Right atrium auricular region (tissue), 2 donors: ENCODE measurements around the gene PRKD2. TPM values are rescaled to one million over a fixed set of nuclear protein-coding genes. Genes with fewer than 3 reads are reported as not detected.
"Not testable (repeated sequence)": the region's sequence is repeated elsewhere in the genome, so short reads cannot be mapped to it uniquely, and the experiment has no call there.

Experiments used
- DNase-seq: peaks from one replicate; pipeline ENCODE4 v3.0.0-alpha.2; 2019; ENCODE audit warnings: low spot score
- H3K27ac ChIP-seq, 2 donors: fragments of 200-600 bp; sonication (generic); 1 replicate in 1 of 2; 2 replicates in 1 of 2; pipeline ENCODE4 v1.5.1; 2016 to 2019
- H3K27me3 ChIP-seq, 2 donors: fragments of 200-600 bp; sonication (generic); one replicate each; pipeline versions ENCODE4 v1.5.1 to v1.6.0; 2017 to 2019
- H3K36me3 ChIP-seq: fragments of 200-600 bp; sonication (generic); one replicate; pipeline ENCODE4 v1.5.1; 2016
- H3K4me1 ChIP-seq, 2 donors: fragments of 200-600 bp; sonication (generic); one replicate each; pipeline versions ENCODE4 v1.5.1 to v1.6.0; 2017 to 2019
- H3K4me3 ChIP-seq, 2 donors: fragments of 200-600 bp; sonication (generic); 1 replicate in 1 of 2; 2 replicates in 1 of 2; pipeline ENCODE4 v1.5.1; 2017 to 2019; ENCODE audit warnings: mild to moderate bottlenecking in 1 of 2, moderate library complexity in 1 of 2
- H3K9me3 ChIP-seq, 2 donors: fragments of 200-600 bp; sonication (generic); one replicate each; pipeline ENCODE4 v1.5.1; 2019
- total RNA-seq, 2 donors: library from RNA; depleted of rRNA; stranded (reverse); fragments of >200 nt; gene quantifications; one replicate each; pipeline ENCODE4 v1.1.0, GENCODE V29; 2016
- TF ChIP-seq, protein P1 (sequence below), 2 donors: fragments of 200-600 bp; sonication (generic); IDR thresholded peaks; one replicate each; pipeline ENCODE4 v1.5.1; 2019; ENCODE audit warnings: antibody characterized with exemption in 2 of 2

PRKD2 gene
- total RNA-seq, 2 donors from 2014 or later = 8.6 to 19.2 TPM

- Histone ChIP-seq H3K27ac (no peak overlapping the region), H3K36me3 (no peaks in the 10 kb centered on the region), H3K9me3 (no peaks in the 10 kb centered on the region), H3K27me3 (no peaks in the 10 kb centered on the region), H3K4me1 (peaks cover 0 to 54% of the 10 kb centered on the region in 2 donors), H3K4me3 (no peak overlapping the region)
- DNase-seq = no peak
- TF ChIP-seq, protein P1, sequence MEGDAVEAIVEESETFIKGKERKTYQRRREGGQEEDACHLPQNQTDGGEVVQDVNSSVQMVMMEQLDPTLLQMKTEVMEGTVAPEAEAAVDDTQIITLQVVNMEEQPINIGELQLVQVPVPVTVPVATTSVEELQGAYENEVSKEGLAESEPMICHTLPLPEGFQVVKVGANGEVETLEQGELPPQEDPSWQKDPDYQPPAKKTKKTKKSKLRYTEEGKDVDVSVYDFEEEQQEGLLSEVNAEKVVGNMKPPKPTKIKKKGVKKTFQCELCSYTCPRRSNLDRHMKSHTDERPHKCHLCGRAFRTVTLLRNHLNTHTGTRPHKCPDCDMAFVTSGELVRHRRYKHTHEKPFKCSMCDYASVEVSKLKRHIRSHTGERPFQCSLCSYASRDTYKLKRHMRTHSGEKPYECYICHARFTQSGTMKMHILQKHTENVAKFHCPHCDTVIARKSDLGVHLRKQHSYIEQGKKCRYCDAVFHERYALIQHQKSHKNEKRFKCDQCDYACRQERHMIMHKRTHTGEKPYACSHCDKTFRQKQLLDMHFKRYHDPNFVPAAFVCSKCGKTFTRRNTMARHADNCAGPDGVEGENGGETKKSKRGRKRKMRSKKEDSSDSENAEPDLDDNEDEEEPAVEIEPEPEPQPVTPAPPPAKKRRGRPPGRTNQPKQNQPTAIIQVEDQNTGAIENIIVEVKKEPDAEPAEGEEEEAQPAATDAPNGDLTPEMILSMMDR (IDR thresholded peaks at IDR 0.05) = no peak
Observed at GRCh38 chr19:46631481-46631880, 85.4 kb downstream of the PRKD2 start.

- Histone ChIP-seq H3K9me3 (no peaks in the 10 kb centered on the region), H3K4me3 (no peak overlapping the region), H3K36me3 (no peaks in the 10 kb centered on the region), H3K27ac (no peak overlapping the region), H3K27me3 (no peaks in the 10 kb centered on the region), H3K4me1 (peaks cover 0 to 54% of the 10 kb centered on the region in 2 donors)
- DNase-seq = no peak
- TF ChIP-seq, protein P1 (IDR thresholded peaks at IDR 0.05) = no peak
Observed at GRCh38 chr19:46630586-46631205, 86.2 kb downstream of the PRKD2 start.

DNA sequence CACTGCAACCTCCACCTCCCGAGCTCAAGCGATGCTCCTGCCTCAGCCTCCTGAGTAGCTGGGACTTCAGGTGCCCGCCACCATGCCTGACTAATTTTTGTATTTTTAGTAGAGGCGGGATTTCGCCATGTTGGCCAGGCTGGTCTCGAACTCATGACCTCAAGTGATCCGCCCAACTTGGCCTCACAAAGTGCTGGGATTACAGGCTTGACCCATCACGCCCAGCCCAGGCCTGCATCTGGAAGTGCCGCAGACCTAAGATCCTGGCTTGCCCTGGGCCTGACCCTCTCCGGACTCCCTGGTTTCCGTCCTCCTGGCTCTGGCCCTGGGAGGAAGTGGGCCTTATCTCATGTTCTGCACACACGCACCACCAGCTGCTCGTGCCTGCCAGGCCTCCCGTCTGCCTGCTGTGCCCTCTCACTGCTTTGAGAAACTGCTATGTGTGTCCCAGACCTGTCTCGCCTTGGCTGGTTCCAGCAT lies 87.3 kb downstream of the PRKD2 start:
- DNase-seq = no peak
- Histone ChIP-seq H3K4me1 (peaks cover 0 to 58% of the 10 kb centered on the region in 2 donors), H3K27me3 (no peaks in the 10 kb centered on the region), H3K9me3 (no peaks in the 10 kb centered on the region), H3K4me3 (no peak overlapping the region), H3K36me3 (no peaks in the 10 kb centered on the region), H3K27ac (peak overlapping the region in 1 of 2 donors; percentile 24)
- TF ChIP-seq, protein P1 (IDR thresholded peaks at IDR 0.05) = no peak

DNA sequence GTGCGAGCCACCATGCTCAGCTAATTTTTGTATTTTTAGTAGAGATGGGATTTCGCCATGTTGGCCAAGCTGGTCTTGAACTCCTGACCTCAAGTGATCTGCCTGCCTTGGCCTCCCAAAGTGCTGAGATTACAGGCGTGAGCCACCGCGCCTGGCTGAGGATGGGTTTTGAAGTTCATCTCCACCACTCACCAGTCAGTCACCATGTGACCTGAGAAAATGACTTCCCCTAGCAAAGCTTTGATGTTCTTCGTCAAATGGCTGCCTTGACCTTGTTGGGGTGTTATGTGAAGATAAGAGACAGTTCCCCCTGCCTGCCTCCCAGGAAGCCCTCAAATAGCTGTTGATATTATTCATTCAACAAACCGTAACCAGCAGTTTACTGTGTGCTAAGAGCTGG lies 87.9 kb downstream of the PRKD2 start:
- not testable (repeated sequence) for H3K4me3 ChIP-seq, H3K36me3 ChIP-seq, H3K9me3 ChIP-seq, DNase-seq, H3K27me3 ChIP-seq
- Histone ChIP-seq H3K4me1 (peaks cover 0 to 58% of the 10 kb centered on the region in 2 donors), H3K27ac (peak overlapping the region in 1 of 2 donors; percentile 24)

- peaks cover 0 to 68% of the 10 kb centered on the region in 2 donors for H3K4me1 ChIP-seq
- no peak for DNase-seq
- H3K9me3 ChIP-seq = no peaks in the 10 kb centered on the region
Observed at GRCh38 chr19:46626446-46626845, 90.5 kb downstream of the PRKD2 start.

DNA sequence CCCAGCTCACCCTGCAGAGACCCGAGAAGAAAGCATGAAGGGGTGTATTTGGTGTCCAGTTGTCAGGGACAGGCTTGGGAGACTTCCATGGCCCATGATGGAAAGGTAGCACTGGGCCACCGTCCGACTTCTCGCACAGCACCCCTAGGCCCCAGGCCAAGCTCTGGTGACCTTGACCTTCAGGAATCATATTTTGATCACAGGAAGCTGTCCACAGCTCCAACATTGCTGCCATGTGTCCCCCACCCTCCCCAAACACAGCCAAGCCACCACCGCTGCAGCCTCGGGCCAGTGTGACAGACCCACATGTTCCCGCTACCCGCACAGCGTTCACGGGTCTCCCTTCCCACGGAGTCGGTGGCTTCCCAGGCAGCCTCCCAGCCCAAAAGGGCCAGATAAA lies 91.2 kb downstream of the PRKD2 start:
- Histone ChIP-seq H3K4me1 (peaks cover 0 to 68% of the 10 kb centered on the region in 2 donors), H3K27ac (peak overlapping the region; percentile 72 to 83), H3K9me3 (no peaks in the 10 kb centered on the region), H3K4me3 (no peak overlapping the region), H3K36me3 (no peaks in the 10 kb centered on the region), H3K27me3 (no peaks in the 10 kb centered on the region)
- TF ChIP-seq, protein P1 (IDR thresholded peaks at IDR 0.05) = no peak
- no peak for DNase-seq

More at GRCh38 chr19:46626446-46626845, 90.5 kb downstream of the PRKD2 start:
- Histone ChIP-seq H3K4me3 (no peak overlapping the region), H3K27me3 (no peaks in the 10 kb centered on the region), H3K36me3 (no peaks in the 10 kb centered on the region), H3K27ac (peak overlapping the region; percentile 72 to 83)
- TF ChIP-seq, protein P1 (IDR thresholded peaks at IDR 0.05) = no peak
